Measurements from ENCODE around the gene RHBDD1. TPM values are rescaled to one million over a fixed set of nuclear protein-coding genes. Genes with fewer than 3 reads are reported as not detected.

RHBDD1 gene
- total RNA-seq, 1 donor from 2014 or later: 34.3 TPM

DNA sequence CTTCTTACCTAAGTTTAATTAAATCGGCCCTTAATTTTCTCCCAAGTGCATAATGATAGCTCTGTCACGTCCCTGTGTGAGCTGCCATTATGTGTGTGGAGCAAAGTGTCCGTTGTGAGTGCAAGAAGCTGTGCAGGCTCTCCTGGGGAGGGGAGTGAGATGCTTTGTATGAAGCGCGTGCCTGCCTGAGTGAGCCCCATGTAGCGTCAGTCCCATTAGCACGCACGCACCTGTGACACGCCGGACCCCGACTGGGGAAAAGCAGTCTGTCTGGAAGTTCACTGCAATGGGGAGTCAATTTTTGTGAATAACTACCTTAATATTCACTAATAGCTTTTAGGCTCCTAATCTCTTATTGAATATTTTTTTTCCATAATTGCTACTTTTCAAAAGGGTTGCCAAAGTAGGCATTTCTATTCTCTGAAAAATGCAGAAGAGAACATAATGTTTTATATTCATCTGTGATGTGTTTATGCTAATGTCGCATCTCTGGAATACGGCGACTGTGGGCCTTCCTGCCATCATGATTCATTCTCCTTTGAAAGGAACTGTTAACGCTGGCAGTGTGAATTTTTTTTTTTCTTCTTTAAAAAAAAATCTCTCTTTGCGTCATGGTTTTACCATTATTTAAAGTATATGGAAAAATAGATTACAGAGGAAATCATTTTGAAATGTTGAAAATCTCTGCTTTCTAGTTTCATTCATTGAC lies 170.5 kb downstream of the RHBDD1 start:
- Mint-ChIP-seq H3K4me3 (no peak overlapping the region), H3K9me3 (peaks cover 2% of the 10 kb centered on the region), H3K27me3 (ENCODE audit: low read depth) (no peaks in the 10 kb centered on the region), H3K4me1 (no peaks in the 10 kb centered on the region), H3K27ac (ENCODE audit: unreplicated experiment) (no peak overlapping the region), H3K36me3 (ENCODE audit: low read depth) (peaks cover 8% of the 10 kb centered on the region)
- DNase-seq (ENCODE audit: low read depth, low spot score): no peak
- TF ChIP-seq, protein P1, sequence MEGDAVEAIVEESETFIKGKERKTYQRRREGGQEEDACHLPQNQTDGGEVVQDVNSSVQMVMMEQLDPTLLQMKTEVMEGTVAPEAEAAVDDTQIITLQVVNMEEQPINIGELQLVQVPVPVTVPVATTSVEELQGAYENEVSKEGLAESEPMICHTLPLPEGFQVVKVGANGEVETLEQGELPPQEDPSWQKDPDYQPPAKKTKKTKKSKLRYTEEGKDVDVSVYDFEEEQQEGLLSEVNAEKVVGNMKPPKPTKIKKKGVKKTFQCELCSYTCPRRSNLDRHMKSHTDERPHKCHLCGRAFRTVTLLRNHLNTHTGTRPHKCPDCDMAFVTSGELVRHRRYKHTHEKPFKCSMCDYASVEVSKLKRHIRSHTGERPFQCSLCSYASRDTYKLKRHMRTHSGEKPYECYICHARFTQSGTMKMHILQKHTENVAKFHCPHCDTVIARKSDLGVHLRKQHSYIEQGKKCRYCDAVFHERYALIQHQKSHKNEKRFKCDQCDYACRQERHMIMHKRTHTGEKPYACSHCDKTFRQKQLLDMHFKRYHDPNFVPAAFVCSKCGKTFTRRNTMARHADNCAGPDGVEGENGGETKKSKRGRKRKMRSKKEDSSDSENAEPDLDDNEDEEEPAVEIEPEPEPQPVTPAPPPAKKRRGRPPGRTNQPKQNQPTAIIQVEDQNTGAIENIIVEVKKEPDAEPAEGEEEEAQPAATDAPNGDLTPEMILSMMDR (conservative IDR thresholded peaks at IDR 0.05): no peak

DNA sequence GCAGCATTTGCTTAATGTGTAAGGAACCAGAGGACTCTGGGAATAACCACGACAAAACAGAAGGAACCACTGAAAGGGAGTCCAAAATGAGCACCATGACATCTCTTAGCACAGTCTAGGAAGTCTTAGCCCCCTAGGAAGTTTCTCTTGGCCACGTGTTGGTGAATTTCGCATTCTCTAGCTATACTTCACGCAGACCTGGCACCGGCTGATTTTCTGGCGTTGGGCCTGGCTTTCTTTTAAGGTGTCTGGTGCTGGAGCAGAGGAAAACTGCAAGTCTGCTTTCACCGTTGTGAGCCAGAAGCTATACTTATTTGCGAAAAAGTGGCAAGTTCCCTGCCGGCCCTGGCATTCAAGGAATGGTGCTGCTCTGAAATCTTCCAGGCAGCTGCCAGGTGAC lies 171.3 kb downstream of the RHBDD1 start:
- TF ChIP-seq, protein P1 (conservative IDR thresholded peaks at IDR 0.05): no peak

DNA sequence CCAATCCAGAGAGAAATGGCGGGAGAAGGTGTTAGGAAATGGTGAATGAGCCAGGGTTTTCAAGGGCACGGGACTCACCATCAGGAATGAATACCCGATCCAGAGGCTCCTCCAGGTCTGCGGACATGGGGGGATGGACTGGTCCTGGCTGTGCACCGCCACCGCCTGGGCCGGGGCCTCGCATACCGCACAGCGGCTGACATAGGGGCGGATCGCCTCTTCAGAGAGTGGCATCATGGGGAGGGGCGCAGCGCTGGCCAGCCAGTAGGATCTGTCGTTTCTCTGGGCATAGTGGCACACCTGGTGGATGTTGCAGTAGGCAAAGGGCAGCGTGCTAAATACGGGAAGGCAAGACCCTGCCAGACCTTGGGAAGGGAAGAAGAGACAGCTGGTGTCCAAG lies 172.1 kb downstream of the RHBDD1 start:
- DNase-seq (ENCODE audit: low read depth, low spot score): no peak
- no peaks in the 10 kb centered on the region for H3K4me1 Mint-ChIP-seq
- peaks cover 2% of the 10 kb centered on the region for H3K9me3 Mint-ChIP-seq
- H3K27me3 Mint-ChIP-seq (ENCODE audit: low read depth): no peaks in the 10 kb centered on the region
- no peak overlapping the region for H3K4me3 Mint-ChIP-seq
- H3K36me3 Mint-ChIP-seq (ENCODE audit: low read depth): peaks cover 3% of the 10 kb centered on the region
- TF ChIP-seq, protein P1 (conservative IDR thresholded peaks at IDR 0.05): no peak
- H3K27ac Mint-ChIP-seq (ENCODE audit: unreplicated experiment): no peak overlapping the region

More for the DNA sequence above, 171.3 kb downstream of the RHBDD1 start:
- Mint-ChIP-seq H3K27ac (ENCODE audit: unreplicated experiment) (no peak overlapping the region), H3K36me3 (ENCODE audit: low read depth) (peaks cover 7% of the 10 kb centered on the region), H3K4me1 (no peaks in the 10 kb centered on the region), H3K27me3 (ENCODE audit: low read depth) (no peaks in the 10 kb centered on the region), H3K9me3 (peaks cover 2% of the 10 kb centered on the region), H3K4me3 (no peak overlapping the region)
- no peak for DNase-seq (ENCODE audit: low read depth, low spot score)

DNA sequence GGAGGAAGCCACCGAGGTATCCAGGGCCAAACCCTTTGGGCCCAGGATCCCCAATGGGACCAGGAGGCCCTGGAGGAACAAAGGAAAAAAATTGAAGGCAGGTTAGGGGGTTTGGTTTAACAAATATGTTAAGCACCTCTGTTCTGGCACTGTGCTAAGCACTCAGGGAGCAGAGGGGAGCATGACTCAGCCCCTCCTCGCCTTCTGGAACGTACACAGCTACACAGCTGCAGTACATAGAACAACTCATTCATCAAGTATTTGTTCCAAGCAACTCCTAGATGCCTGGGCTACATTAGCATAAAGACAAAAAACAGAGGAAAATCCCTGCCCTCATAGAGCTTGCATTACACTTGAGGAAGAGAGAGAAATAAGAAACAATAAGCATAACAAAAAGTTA lies 174.6 kb downstream of the RHBDD1 start:
- Mint-ChIP-seq H3K27ac (ENCODE audit: unreplicated experiment) (no peak overlapping the region), H3K4me3 (no peak overlapping the region), H3K36me3 (ENCODE audit: low read depth) (no peaks in the 10 kb centered on the region), H3K27me3 (ENCODE audit: low read depth) (no peaks in the 10 kb centered on the region), H3K4me1 (no peaks in the 10 kb centered on the region), H3K9me3 (no peaks in the 10 kb centered on the region)
- DNase-seq (ENCODE audit: low read depth, low spot score): no peak
- TF ChIP-seq, protein P1 (conservative IDR thresholded peaks at IDR 0.05): no peak

DNA sequence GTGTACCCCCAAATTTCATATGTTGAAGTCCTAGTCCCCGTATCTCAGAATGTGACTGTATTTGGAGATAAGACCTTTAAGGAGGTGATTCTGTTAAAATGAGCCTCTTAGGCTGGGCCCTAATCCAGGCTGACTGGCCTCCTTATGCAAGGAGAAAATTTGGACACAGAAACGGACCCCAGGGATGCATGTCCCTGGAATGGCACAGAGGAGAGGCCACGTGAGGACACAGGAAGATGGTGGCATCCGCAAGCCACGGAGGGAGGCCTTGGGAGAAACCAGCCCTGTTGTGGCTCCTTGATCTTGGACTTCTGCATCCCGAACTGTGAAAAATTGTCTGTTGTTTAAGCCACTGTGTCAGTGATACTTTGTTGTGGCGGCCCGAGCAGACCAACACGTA lies 177.5 kb downstream of the RHBDD1 start:
- Mint-ChIP-seq H3K4me1 (no peaks in the 10 kb centered on the region), H3K36me3 (ENCODE audit: low read depth) (no peaks in the 10 kb centered on the region), H3K4me3 (no peak overlapping the region), H3K27me3 (ENCODE audit: low read depth) (no peaks in the 10 kb centered on the region), H3K9me3 (peaks cover 3% of the 10 kb centered on the region), H3K27ac (ENCODE audit: unreplicated experiment) (no peak overlapping the region)
- no peak for DNase-seq (ENCODE audit: low read depth, low spot score)
- TF ChIP-seq, protein P1 (conservative IDR thresholded peaks at IDR 0.05): no peak
